Measurements from ENCODE around the gene FXYD6.
"Not testable (repeated sequence)": the region's sequence is repeated elsewhere in the genome, so short reads cannot be mapped to it uniquely, and the experiment has no call there.

The FXYD6 gene

GRCh38 chr11:117868088-117868487 lies 8.4 kb downstream of the FXYD6 start:
- DNase-seq: no peak

- DNase-seq: no peak
Observed at GRCh38 chr11:117866526-117866925, 9.9 kb downstream of the FXYD6 start.

DNA sequence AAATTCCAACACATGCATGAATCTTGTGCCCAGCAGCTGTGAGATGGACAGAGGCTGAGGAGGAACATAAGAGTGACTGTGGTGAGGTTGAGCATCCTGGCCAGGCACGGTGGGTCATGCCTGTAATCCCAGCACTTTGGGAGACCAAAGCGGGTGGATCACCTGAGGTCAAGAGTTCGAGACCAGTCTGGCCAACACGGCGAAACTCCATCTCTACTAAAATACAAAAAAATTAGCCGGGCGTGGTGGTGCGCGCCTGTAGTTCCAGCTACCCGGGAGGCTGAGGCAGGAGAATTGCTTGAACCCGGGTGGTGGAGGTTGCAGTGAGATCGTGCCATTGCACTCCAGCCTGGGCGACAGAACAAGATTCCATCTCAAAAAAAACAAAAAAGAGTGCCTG lies 10.9 kb downstream of the FXYD6 start:
- DNase-seq: not testable (repeated sequence)

DNA sequence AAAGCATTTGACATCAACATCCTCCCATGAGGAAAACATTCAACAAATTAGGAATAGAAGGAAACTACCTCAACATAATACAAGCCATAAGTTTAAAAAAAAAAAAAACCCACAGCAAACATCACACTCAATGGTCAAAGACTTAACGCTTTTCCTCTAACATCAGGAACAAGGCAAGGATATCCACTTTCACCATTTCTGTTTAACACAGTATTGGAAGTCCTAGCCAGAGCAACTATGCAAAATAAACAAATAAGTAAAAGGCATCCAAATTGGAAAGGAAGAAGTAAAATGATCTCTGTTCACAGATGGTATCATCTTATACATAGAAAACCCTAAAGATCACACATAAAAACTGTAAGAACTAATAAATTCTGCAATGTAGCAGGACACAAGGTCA lies 13.1 kb downstream of the FXYD6 start:
- no peak for DNase-seq

DNA sequence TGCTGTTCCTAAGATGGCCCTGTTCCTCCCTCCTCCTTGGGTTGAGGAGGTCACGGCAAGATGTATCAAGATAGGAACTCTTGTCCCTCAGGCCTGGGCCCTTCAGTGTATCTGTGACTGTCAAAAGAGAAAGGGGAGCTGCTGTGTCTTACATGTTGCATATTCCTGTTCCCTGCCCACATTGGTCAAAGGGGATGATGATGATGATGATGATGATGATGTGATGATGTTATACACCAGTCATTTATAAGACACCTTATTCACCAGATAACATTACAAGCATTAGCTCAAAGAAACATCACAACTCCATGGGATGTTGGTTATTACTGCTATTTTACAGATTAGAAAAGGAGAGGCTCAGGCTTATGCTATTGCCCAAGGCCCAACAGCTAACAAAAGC lies 13.7 kb downstream of the FXYD6 start:
- no peak for DNase-seq

DNA sequence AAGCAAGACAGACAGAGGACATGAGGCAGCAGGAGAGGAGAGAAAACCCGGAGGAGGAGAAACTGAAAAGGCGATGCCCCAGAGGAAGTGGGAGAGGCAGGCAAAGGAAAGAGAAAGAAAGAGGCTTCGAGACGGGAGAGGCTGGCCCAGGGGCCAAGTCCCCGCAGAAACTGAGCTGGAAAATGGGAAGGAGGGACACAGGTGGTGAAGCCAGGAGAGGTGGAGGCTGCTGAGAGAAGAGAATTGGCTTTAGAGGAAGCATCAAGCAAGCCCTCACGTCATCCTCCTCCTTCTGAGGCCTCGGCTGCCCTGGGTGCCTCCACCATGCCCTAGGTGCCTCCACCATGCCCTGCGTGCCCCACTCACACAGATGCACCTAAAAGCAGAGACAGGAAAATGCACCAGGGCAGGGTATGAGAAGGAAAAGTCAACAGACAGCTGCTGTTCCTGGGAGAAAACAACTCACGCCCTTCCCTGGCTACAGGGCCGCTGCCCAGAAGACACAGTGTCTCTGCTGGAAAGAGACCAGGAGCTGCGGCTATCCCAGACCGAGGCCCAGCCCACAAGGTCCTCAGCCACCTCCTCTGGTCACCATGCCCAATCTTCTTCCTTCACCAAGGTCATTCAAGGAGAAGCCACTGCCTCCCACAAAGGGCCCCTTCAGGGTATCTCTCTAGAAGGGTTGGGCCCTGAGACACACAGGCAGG lies 14.3 kb downstream of the FXYD6 start:
- no peak for DNase-seq

- DNase-seq: no peak
Observed at GRCh38 chr11:117861151-117862018, 15.1 kb downstream of the FXYD6 start.

- no peak for DNase-seq
Observed at GRCh38 chr11:117860139-117860538, 16.3 kb downstream of the FXYD6 start.

DNA sequence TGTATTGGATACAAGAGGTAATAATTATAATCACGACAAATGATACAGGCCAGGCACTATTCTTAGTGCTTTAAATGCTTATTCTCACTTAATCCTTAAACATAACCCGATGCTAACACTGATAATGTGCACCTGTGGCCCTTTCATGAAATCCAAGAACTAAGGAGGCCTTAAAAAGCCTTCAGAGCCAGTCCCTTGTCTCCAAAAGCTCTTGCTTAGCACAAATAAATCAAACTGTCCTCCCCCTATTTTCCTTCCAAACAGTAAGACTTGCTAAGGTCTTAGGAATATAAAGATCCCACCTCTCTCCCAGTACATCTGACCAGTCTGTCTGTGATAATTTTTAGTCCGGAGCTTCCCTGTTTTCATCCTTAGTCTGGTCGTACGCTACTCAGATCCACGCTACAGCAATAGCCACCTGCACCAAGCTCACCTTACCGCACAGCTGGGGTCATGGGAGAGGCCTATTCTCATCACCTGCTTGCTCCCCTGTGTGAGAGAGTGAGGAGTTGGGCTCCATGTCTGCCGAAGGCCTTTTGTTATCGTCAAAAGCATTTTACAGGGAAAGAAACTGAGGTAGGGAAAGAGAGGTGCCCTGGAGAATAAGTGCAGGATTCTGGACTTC lies 16.9 kb downstream of the FXYD6 start:
- DNase-seq: no peak

GRCh38 chr11:117859061-117859460 lies 17.4 kb downstream of the FXYD6 start:
- no peak for DNase-seq

GRCh38 chr11:117857734-117858414 lies 18.6 kb downstream of the FXYD6 start:
- no peak for DNase-seq

DNA sequence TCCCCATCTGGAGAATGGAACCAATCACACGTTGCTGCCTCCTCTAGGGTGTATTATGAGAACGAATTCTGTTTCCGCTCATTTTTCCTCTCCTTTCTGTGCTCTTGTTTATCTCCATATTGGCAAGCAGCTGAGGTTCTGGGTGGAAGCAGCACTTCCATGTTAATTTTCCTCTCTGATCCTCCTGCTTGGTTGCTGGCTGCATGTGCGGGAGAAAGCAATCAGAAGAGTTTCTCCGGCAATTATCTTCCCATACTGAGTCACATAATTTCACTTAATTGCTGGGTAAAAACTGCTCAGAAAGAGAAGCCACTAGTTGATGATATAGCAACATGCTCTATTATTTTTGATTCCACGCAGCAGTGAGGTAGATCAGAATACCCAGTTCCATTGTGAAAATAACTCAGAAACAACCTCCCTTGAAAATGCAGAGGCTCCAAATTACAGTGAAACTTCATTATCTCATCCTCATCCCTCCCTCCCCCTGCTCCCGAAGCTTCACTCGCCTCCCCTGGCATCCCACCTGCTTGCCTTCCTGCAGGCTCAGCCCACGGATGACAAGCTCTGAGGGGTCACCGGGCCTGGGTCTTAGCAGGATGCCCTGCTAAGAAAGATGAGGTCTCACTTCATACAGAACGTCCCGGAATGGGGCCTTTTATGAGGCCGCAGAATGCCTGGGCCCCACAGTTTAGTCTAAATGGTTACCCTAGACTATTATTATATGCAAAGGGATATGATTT lies 20.4 kb downstream of the FXYD6 start:
- no peak for DNase-seq

- DNase-seq: no peak
Observed at GRCh38 chr11:117855186-117855845, 21.1 kb downstream of the FXYD6 start.

GRCh38 chr11:117852309-117852708 lies 24.1 kb downstream of the FXYD6 start:
- no peak for DNase-seq

- DNase-seq: no peak
Observed at GRCh38 chr11:117851852-117852251, 24.6 kb downstream of the FXYD6 start.

GRCh38 chr11:117851106-117851505 lies 25.4 kb downstream of the FXYD6 start:
- DNase-seq: no peak

DNA sequence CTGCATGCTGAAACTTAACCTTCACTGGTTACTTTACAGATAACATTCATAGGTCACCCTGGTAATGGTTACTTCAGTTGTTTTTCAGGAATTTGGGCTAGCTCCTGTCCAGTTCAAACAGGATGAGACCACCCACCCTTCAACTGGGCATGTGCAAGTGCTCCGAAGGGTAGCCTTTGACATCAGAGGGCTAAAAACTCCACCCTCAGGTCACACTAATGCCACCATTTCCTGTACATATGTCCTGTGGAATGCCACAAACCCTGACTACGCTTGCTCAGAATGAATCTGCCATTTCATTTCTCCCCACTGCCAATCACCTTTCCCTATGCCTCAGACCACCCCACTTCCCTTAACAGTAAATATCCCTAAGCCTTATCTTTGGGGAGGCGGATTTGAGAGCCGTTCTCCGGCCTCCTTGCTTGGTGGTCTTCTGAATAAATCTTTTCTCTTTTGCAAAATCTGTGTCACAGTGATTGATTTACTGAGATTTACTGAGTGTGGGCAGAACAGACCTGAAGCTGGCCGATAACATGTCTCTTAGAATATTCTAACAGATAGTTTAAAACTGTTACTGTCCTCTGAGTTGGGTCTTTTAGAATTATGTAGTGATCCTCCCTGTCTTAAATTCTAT lies 26.6 kb downstream of the FXYD6 start:
- DNase-seq: no peak

- peak; percentile 54 for DNase-seq
Observed at GRCh38 chr11:117843666-117844484, 32.6 kb downstream of the FXYD6 start.

GRCh38 chr11:117842131-117842941 lies 34.1 kb downstream of the FXYD6 start:
- no peak for DNase-seq

Data from kidney glomerular epithelial cell (primary cell).